RPMI8226 (cell line): ENCODE results near the gene RBMS3.
"Not testable (repeated sequence)": the region's sequence is repeated elsewhere in the genome, so short reads cannot be mapped to it uniquely, and the experiment has no call there.

Experiments used
- DNase-seq: peaks from one replicate; pipeline ENCODE4 v3.0.0-alpha.2; 2015

The RBMS3 gene

GRCh38 chr3:29280404-29281093, at the start of gene RBMS3:
Gene RBMS3, plus strand, starts transcription at chr3:29281071.
- DNase-seq: peak; percentile 79

GRCh38 chr3:29233126-29233525, 47.7 kb upstream of the RBMS3 start:
- not testable (repeated sequence) for DNase-seq

GRCh38 chr3:29236146-29236840, 44.6 kb upstream of the RBMS3 start:
- no peak for DNase-seq

- DNase-seq: no peak
Observed at GRCh38 chr3:29239376-29239775, 41.5 kb upstream of the RBMS3 start.

- DNase-seq: no peak
Observed at GRCh38 chr3:29240248-29240647, 40.6 kb upstream of the RBMS3 start.

GRCh38 chr3:29240887-29241286, 40.0 kb upstream of the RBMS3 start:
- no peak for DNase-seq

GRCh38 chr3:29241855-29242254, 39.0 kb upstream of the RBMS3 start:
- DNase-seq: no peak

GRCh38 chr3:29242296-29242695, 38.6 kb upstream of the RBMS3 start:
- DNase-seq: no peak

GRCh38 chr3:29245441-29245840, 35.4 kb upstream of the RBMS3 start:
- no peak for DNase-seq

- no peak for DNase-seq
Observed at GRCh38 chr3:29247088-29247745, 33.7 kb upstream of the RBMS3 start.

- DNase-seq: no peak
Observed at GRCh38 chr3:29249829-29250345, 31.0 kb upstream of the RBMS3 start.

- DNase-seq: no peak
Observed at GRCh38 chr3:29255854-29256696, 24.8 kb upstream of the RBMS3 start.

GRCh38 chr3:29258161-29258560, 22.7 kb upstream of the RBMS3 start:
- DNase-seq: no peak

GRCh38 chr3:29261119-29261518, 19.8 kb upstream of the RBMS3 start:
- no peak for DNase-seq

- DNase-seq: no peak
Observed at GRCh38 chr3:29263476-29263875, 17.4 kb upstream of the RBMS3 start.

GRCh38 chr3:29265509-29266072, 15.3 kb upstream of the RBMS3 start:
- no peak for DNase-seq

GRCh38 chr3:29267226-29267625, 13.6 kb upstream of the RBMS3 start:
- no peak for DNase-seq

GRCh38 chr3:29268651-29269050, 12.2 kb upstream of the RBMS3 start:
- DNase-seq: no peak

GRCh38 chr3:29270752-29271151, 10.1 kb upstream of the RBMS3 start:
- DNase-seq: no peak

- DNase-seq: no peak
Observed at GRCh38 chr3:29271475-29271874, 9.4 kb upstream of the RBMS3 start.

GRCh38 chr3:29274667-29275066, 6.2 kb upstream of the RBMS3 start:
- DNase-seq: no peak

GRCh38 chr3:29275309-29275708, 5.6 kb upstream of the RBMS3 start:
- peak; percentile 10 for DNase-seq

- DNase-seq: no peak
Observed at GRCh38 chr3:29277249-29277648, 3.6 kb upstream of the RBMS3 start.
